GM12878 (cell line): ENCODE measurements around the gene POU6F2. TPM values are rescaled to one million over a fixed set of nuclear protein-coding genes. Genes with fewer than 3 reads are reported as not detected.

Experiments
- ATAC-seq: fragments of 200-7000 bp; cut with Tn5 transposase; 3 replicates; pipeline ENCODE4 v1.9.1; 2020; ENCODE audit warnings: mild to moderate bottlenecking, moderate library complexity
- BruUV-seq: library from RNA; stranded (reverse); fragments of 400-500 nt; replicated peaks from 2 replicates; lab custom pipeline; 2021; lab: Mats Ljungman, UMichigan
- CTCF ChIA-PET: fragments of 300-600 bp; sonication (Branson Sonifier 250); formaldehyde crosslinking; extraction: SDS; loops from one replicate; lab custom pipeline; 2021; ENCODE audit warnings: inconsistent platforms; lab: Yijun Ruan, JAX
- POLR2A ChIA-PET: fragments of 350-600 bp; formaldehyde crosslinking; extraction: SDS; loops from one replicate; lab custom pipeline; 2021; ENCODE audit warnings: inconsistent platforms; lab: Charles Lee
- RAD21 ChIA-PET: fragments of 300-600 bp; sonication (Branson Sonifier 250); formaldehyde crosslinking; loops from one replicate; lab custom pipeline; 2023; ENCODE audit warnings: antibody characterized with exemption; ENCODE audit not compliant: unreplicated experiment; lab: Charles Lee
- SMC1A ChIA-PET: fragments of 300-600 bp; sonication (Branson Sonifier 250); formaldehyde crosslinking; loops from one replicate; lab custom pipeline; 2023; ENCODE audit not compliant: unreplicated experiment, uncharacterized antibody; lab: Charles Lee
- DNase-seq: peaks from one replicate; pipeline ENCODE4 v3.0.0-alpha.2; 2011; ENCODE audit warnings: low read depth, low spot score
- FAIRE-seq: peaks from 3 replicates; lab custom pipeline; 2011; peaks lifted over from hg19 to GRCh38; lab: Jason Lieb, UNC
- H2AFZ ChIP-seq: 2 replicates; pipeline ENCODE4 v1.6.0; 2011; ENCODE audit warnings: low read depth, low read length, control low read depth; ENCODE audit not compliant: control insufficient read depth
- H3K27ac ChIP-seq: 2 replicates; pipeline ENCODE4 v1.5.1; 2011; ENCODE audit warnings: control low read depth; ENCODE audit not compliant: control insufficient read depth, insufficient read depth
- H3K27me3 ChIP-seq, 2 experiments: replicated peaks in 1 of 2; 2 replicates each; pipeline versions ENCODE4 v1.6.0 to v1.6.1; 2011; ENCODE audit warnings: low read length in 1 of 2; ENCODE audit not compliant: control insufficient read depth in 2 of 2, insufficient read depth in 2 of 2
- H3K36me3 ChIP-seq, 2 experiments: 2 replicates each; pipeline ENCODE4 v1.5.1; 2011; ENCODE audit warnings: low read length in 1 of 2; ENCODE audit not compliant: control insufficient read depth in 2 of 2, insufficient read depth in 2 of 2
- H3K4me1 ChIP-seq: 2 replicates; pipeline ENCODE4 v1.6.1; 2011; ENCODE audit warnings: mild to moderate bottlenecking, low read length, moderate library complexity, mixed read lengths; ENCODE audit not compliant: control insufficient read depth, insufficient read depth
- H3K4me2 ChIP-seq: 2 replicates; pipeline ENCODE4 v1.6.0; 2011; ENCODE audit warnings: control low read depth; ENCODE audit not compliant: control insufficient read depth, insufficient read depth
- H3K4me3 ChIP-seq: fragments of 200-600 bp; sonication (generic); 2 replicates; pipeline ENCODE4 v1.5.1; 2016
- H3K79me2 ChIP-seq: 2 replicates; pipeline ENCODE4 v1.6.0; 2011; ENCODE audit warnings: low read length; ENCODE audit not compliant: control insufficient read depth, insufficient read depth
- H3K9ac ChIP-seq: 2 replicates; pipeline ENCODE4 v1.8.0; 2011; ENCODE audit warnings: low read length, control low read depth, mixed read lengths; ENCODE audit not compliant: control insufficient read depth, insufficient read depth
- H3K9me3 ChIP-seq: replicated peaks from 3 replicates; pipeline ENCODE4 v1.5.1; 2011; ENCODE audit warnings: mild to moderate bottlenecking, low read length; ENCODE audit not compliant: control insufficient read depth, insufficient read depth
- H4K20me1 ChIP-seq: 2 replicates; pipeline ENCODE4 v1.6.0; 2011; ENCODE audit not compliant: control insufficient read depth, insufficient read depth
- ATF7 ChIP-seq: fragments of 450-650 bp; IDR thresholded peaks from 2 replicates; pipeline ENCODE4 v1.6.1; 2016; ENCODE audit warnings: low read depth, mild to moderate bottlenecking
- CTCF ChIP-seq, 3 experiments: IDR thresholded peaks in 2 of 3; conservative IDR thresholded peaks in 1 of 3; 2 replicates each; pipeline ENCODE4 v1.5.1; 2011; ENCODE audit warnings: low read depth in 3 of 3, low read length in 3 of 3, mild to moderate bottlenecking in 3 of 3, control low read depth in 2 of 3, moderate library complexity in 2 of 3, inconsistent platforms in 1 of 3, mixed read lengths in 1 of 3; ENCODE audit not compliant: control insufficient read depth in 2 of 3, insufficient read depth in 1 of 3; ENCODE audit errors: extremely low read depth in 1 of 3
- EGR1 ChIP-seq, 2 experiments: IDR thresholded peaks; 1 replicate in 1 of 2; 2 replicates in 1 of 2; pipeline ENCODE4 v1.6.1; 2011 to 2012; ENCODE audit warnings: low read depth in 2 of 2, low read length in 2 of 2, borderline replicate concordance in 1 of 2, mild to moderate bottlenecking in 1 of 2, moderate library complexity in 1 of 2
- ETV6 ChIP-seq, 2 experiments: fragments of 450-650 bp in 1 of 2; IDR thresholded peaks in 1 of 2; conservative IDR thresholded peaks in 1 of 2; 2 replicates each; pipeline ENCODE4 v1.6.1; 2014; ENCODE audit warnings: antibody characterized with exemption in 1 of 2, borderline replicate concordance in 1 of 2, low read depth in 1 of 2, mild to moderate bottlenecking in 1 of 2, moderate library complexity in 1 of 2
- KDM1A ChIP-seq: fragments of 200-600 bp; sonication (generic); IDR thresholded peaks from 2 replicates; pipeline ENCODE4 v1.6.1; 2016; ENCODE audit warnings: borderline replicate concordance
- LARP7 ChIP-seq: fragments of 450-650 bp; IDR thresholded peaks from 2 replicates; pipeline ENCODE4 v1.6.1; 2017; ENCODE audit warnings: mild to moderate bottlenecking
- MLLT1 ChIP-seq: fragments of 450-650 bp; IDR thresholded peaks from 2 replicates; pipeline ENCODE4 v1.6.1; 2016; ENCODE audit warnings: mild to moderate bottlenecking
- MYC ChIP-seq: IDR thresholded peaks from 2 replicates; pipeline ENCODE4 v1.6.1; 2011; ENCODE audit warnings: mild to moderate bottlenecking, low read length, moderate library complexity, inconsistent platforms; ENCODE audit not compliant: insufficient read depth, insufficient replicate concordance, insufficient read length, severe bottlenecking
- NBN ChIP-seq: fragments of 450-650 bp; IDR thresholded peaks from 2 replicates; pipeline ENCODE4 v1.6.1; 2016
- NRF1 ChIP-seq: conservative IDR thresholded peaks from 2 replicates; pipeline ENCODE4 v1.6.1; 2011; ENCODE audit warnings: mild to moderate bottlenecking, low read depth, low read length, improper control_type of control experiment
- PAX8 ChIP-seq: fragments of 450-650 bp; IDR thresholded peaks from 2 replicates; pipeline ENCODE4 v1.6.1; 2017; ENCODE audit warnings: mild to moderate bottlenecking, moderate library complexity
- POLR2A ChIP-seq: IDR thresholded peaks from 2 replicates; pipeline ENCODE4 v1.6.1; 2011; ENCODE audit warnings: low read depth, mild to moderate bottlenecking, low read length
- RBBP5 ChIP-seq: fragments of 200-600 bp; sonication (generic); conservative IDR thresholded peaks from 2 replicates; pipeline ENCODE4 v1.6.1; 2016
- STAT3 ChIP-seq: IDR thresholded peaks from 2 replicates; pipeline ENCODE4 v1.6.1; 2011; ENCODE audit warnings: low read depth, low read length, improper control_type of control experiment
- WRNIP1 ChIP-seq: IDR thresholded peaks from 2 replicates; pipeline ENCODE4 v1.6.1; 2011; ENCODE audit warnings: low read depth, low read length, improper control_type of control experiment, borderline replicate concordance
- ZBTB4 ChIP-seq: fragments of 450-650 bp; formaldehyde crosslinking; IDR thresholded peaks from 2 replicates; pipeline ENCODE4 v1.4.0; 2022; ENCODE audit warnings: mild to moderate bottlenecking, moderate library complexity
- ZNF622 ChIP-seq: fragments of 450-650 bp; IDR thresholded peaks from 2 replicates; pipeline ENCODE4 v1.6.1; 2017; ENCODE audit warnings: mild to moderate bottlenecking, inconsistent platforms
- WGBS: methylation state at CpG from one replicate; pipeline ENCODE4 v1.1.6; 2016; ENCODE audit warnings: low lambda C conversion rate; ENCODE audit not compliant: insufficient replicate concordance, insufficient coverage; ENCODE audit errors: missing lambda C conversion rate; 5-methylcytosine and 5-hydroxymethylcytosine counted together
- in situ Hi-C: fragments of 300-500 bp; cut with MboI; formaldehyde crosslinking; loops from 9 replicates; pipeline ENCODE4 v1.14.3; 2018; ENCODE audit warnings: mixed read lengths
- intact Hi-C: fragments of 100-400 bp; cut with micrococcal nuclease; formaldehyde crosslinking; loops from one replicate; pipeline ENCODE4 v1.14.2; 2022; ENCODE audit not compliant: unreplicated experiment
- polyA plus RNA-seq, 11 experiments: library from polyadenylated mRNA; depleted of rRNA in 4 of 11; unstranded in 6 of 11; stranded (reverse) in 5 of 11; fragments of >200 nt; fragmentation: Nextera tagmentation in 4 of 11; fragmentation: Illumina TruSeq in 1 of 11; extraction: Ambion mirVana in 4 of 11; extraction: Trizol in 1 of 11; gene quantifications; 1 replicate in 1 of 11; 2 replicates in 10 of 11; pipeline versions ENCODE4 v1.2.1 to v1.2.3, GENCODE V29; 2011 to 2016; ENCODE audit warnings: inconsistent platforms in 2 of 11, missing spikeins in 2 of 11, low read depth in 1 of 11
- total RNA-seq, 4 experiments: library from RNA; depleted of rRNA in 3 of 4; stranded (reverse); fragments of >200 nt in 3 of 4; fragmentation: Illumina TruSeq in 1 of 4; extraction: Trizol in 1 of 4; gene quantifications; 2 replicates each; pipeline versions ENCODE4 v1.2.1 to v1.2.3, GENCODE V29; 2013 to 2021
- TF ChIP-seq, protein P1 (sequence below): IDR thresholded peaks from 2 replicates; pipeline ENCODE4 v1.6.1; 2011; ENCODE audit warnings: borderline replicate concordance, low read depth, mild to moderate bottlenecking, moderate library complexity, low read length; ENCODE audit not compliant: insufficient read depth, poor library complexity, severe bottlenecking

The POU6F2 gene
- total and polyA plus RNA-seq, 10 of the 15 experiments (the other 5 are each of a cell fraction or from before 2014, with no cell fraction given) = 0.10 TPM; not detected in 9

- Histone ChIP-seq H3K79me2 (no peaks in the 10 kb centered on the region), H3K36me3 (no peaks in the 10 kb centered on the region), H3K9me3 (no peaks in the 10 kb centered on the region), H4K20me1 (no peaks in the 10 kb centered on the region), H3K27ac (no peak overlapping the region), H3K4me3 (no peak overlapping the region), H2AFZ (no peak overlapping the region), H3K9ac (no peak overlapping the region), H3K27me3 (no peaks in the 10 kb centered on the region), H3K4me1 (no peaks in the 10 kb centered on the region), H3K4me2 (no peak overlapping the region)
- ATAC-seq = no peak
- BruUV-seq = no TSS peak
- DNase-seq = no peak
- FAIRE-seq = no peak
- intact Hi-C loops = no loop called here
- 13% methylated on average over 5 of the region's 5 CpGs for WGBS
- in situ Hi-C loops = no loop called here
- SMC1A ChIA-PET = no interaction called here
- POLR2A ChIA-PET = no interaction called here
- RAD21 ChIA-PET = no interaction called here
- CTCF ChIA-PET = no interaction called here
- TF ChIP-seq RBBP5 = no peak
- no peak for TF ChIP-seq PAX8
- TF ChIP-seq ATF7 = no peak
- no peak for TF ChIP-seq NRF1
- TF ChIP-seq POLR2A = no peak
- no peak for TF ChIP-seq MLLT1
- TF ChIP-seq STAT3 = no peak
- no peak for TF ChIP-seq WRNIP1
- TF ChIP-seq KDM1A = no peak
- no peak for TF ChIP-seq CTCF (IDR thresholded peaks at IDR 0.05 in 2 of 3, conservative IDR thresholded peaks at IDR 0.05 in 1 of 3; ENCODE audit: control insufficient read depth in 2 of 3, extremely low read depth in 1 of 3, insufficient read depth in 1 of 3, low read depth in 3 of 3, low read length in 3 of 3)
- TF ChIP-seq ZNF622 = no peak
- TF ChIP-seq, protein P1, sequence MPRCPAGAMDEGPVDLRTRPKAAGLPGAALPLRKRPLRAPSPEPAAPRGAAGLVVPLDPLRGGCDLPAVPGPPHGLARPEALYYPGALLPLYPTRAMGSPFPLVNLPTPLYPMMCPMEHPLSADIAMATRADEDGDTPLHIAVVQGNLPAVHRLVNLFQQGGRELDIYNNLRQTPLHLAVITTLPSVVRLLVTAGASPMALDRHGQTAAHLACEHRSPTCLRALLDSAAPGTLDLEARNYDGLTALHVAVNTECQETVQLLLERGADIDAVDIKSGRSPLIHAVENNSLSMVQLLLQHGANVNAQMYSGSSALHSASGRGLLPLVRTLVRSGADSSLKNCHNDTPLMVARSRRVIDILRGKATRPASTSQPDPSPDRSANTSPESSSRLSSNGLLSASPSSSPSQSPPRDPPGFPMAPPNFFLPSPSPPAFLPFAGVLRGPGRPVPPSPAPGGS = no peak
- no peak for TF ChIP-seq MYC
- TF ChIP-seq NBN = no peak
- no peak for TF ChIP-seq EGR1 (IDR thresholded peaks at IDR 0.05; ENCODE audit: borderline replicate concordance in 1 of 2, low read depth in 2 of 2, low read length in 2 of 2)
- no peak for TF ChIP-seq ZBTB4
- TF ChIP-seq ETV6 (conservative IDR thresholded peaks at IDR 0.05 in 1 of 2, IDR thresholded peaks at IDR 0.05 in 1 of 2; ENCODE audit: borderline replicate concordance in 1 of 2, low read depth in 1 of 2) = no peak
- no peak for TF ChIP-seq LARP7
These were observed 154.6 kb downstream of the POU6F2 start for GRCh38 chr7:39132306-39132705.
